ENCODE measurements around the gene MORN1. TPM values are rescaled to one million over a fixed set of nuclear protein-coding genes. Genes with fewer than 3 reads are reported as not detected.

The MORN1 gene
- total and polyA plus RNA-seq, 9 of the 15 experiments (the other 6 are each of a cell fraction or from before 2014, with no cell fraction given): 0.24 to 9.3 (median 4.2) TPM

GRCh38 chr1:2382621-2383361 lies 8.6 kb downstream of the MORN1 start (continued):
- TF ChIP-seq ZNF407 (IDR thresholded peaks at IDR 0.05; ENCODE audit: low read depth) (no peak), GABPA (tag; conservative IDR thresholded peaks at IDR 0.05; ENCODE audit: low read depth) (no peak), TEAD4 (IDR thresholded peaks at IDR 0.05; ENCODE audit: low read length) (no peak), TEAD4 (CRISPR knock-in tag; IDR thresholded peaks at IDR 0.05; ENCODE audit: borderline replicate concordance) (no peak), DNMT1 (IDR thresholded peaks at IDR 0.05) (no peak), CREB1 (IDR thresholded peaks at IDR 0.05) (no peak), CREB1 (CRISPR knock-in tag; IDR thresholded peaks at IDR 0.05) (peak; percentile 51; the same call in 1 of the 2 replicates), MBD1 (CRISPR knock-in tag; IDR thresholded peaks at IDR 0.05) (no peak), NR2C1 (IDR thresholded peaks at IDR 0.05) (no peak), NR2C1 (tag; IDR thresholded peaks at IDR 0.05) (no peak), SMARCB1 (IDR thresholded peaks at IDR 0.05; ENCODE audit: insufficient read length, low read depth) (no peak), USF2 (CRISPR knock-in tag; IDR thresholded peaks at IDR 0.05) (no peak), NR4A1 (CRISPR knock-in tag; IDR thresholded peaks at IDR 0.05) (no peak), NR4A1 (tag; IDR thresholded peaks at IDR 0.05) (no peak), ZBTB9 (CRISPR knock-in tag; IDR thresholded peaks at IDR 0.05) (no peak)

All from K562 (cell line).